Calu3 (cell line): ENCODE results near the gene DNAJB13. TPM values are rescaled to one million over a fixed set of nuclear protein-coding genes. Genes with fewer than 3 reads are reported as not detected.

Experiments
- BruUV-seq: library from RNA; stranded (reverse); fragments of 400-500 nt; replicated peaks from 2 replicates; lab custom pipeline; 2021; lab: Mats Ljungman, UMichigan
- CTCF ChIA-PET: fragments of 300-600 bp; sonication (Branson Sonifier 250); formaldehyde crosslinking; loops from one replicate; lab custom pipeline; 2022; ENCODE audit warnings: antibody characterized with exemption; lab: Charles Lee
- DNase-seq: peaks from one replicate; pipeline ENCODE4 v3.0.0; 2022
- H3K27ac Mint-ChIP-seq: one replicate; pipeline ENCODE4 v1.8.0; 2022; ENCODE audit warnings: mixed read lengths; ENCODE audit not compliant: unreplicated experiment
- H3K27me3 Mint-ChIP-seq: one replicate; pipeline ENCODE4 v1.8.0; 2022; ENCODE audit warnings: mixed read lengths; ENCODE audit not compliant: unreplicated experiment
- H3K36me3 Mint-ChIP-seq: one replicate; pipeline ENCODE4 v1.8.0; 2022; ENCODE audit warnings: mild to moderate bottlenecking, moderate library complexity, mixed read lengths; ENCODE audit not compliant: insufficient read depth, unreplicated experiment
- H3K4me1 Mint-ChIP-seq: one replicate; pipeline ENCODE4 v1.8.0; 2022; ENCODE audit warnings: mild to moderate bottlenecking, low read depth, mixed read lengths; ENCODE audit not compliant: unreplicated experiment
- H3K4me3 Mint-ChIP-seq: one replicate; pipeline ENCODE4 v1.8.0; 2022; ENCODE audit warnings: mild to moderate bottlenecking, low read depth, moderate library complexity, mixed read lengths; ENCODE audit not compliant: unreplicated experiment
- H3K9me3 Mint-ChIP-seq: one replicate; pipeline ENCODE4 v1.8.0; 2022; ENCODE audit warnings: low read depth, mixed read lengths; ENCODE audit not compliant: unreplicated experiment
- intact Hi-C: fragments of 100-400 bp; cut with micrococcal nuclease; formaldehyde crosslinking; loops from one replicate; pipeline ENCODE4 v1.10.0; 2022; ENCODE audit not compliant: unreplicated experiment
- total RNA-seq: library from RNA; stranded (reverse); gene quantifications from 2 replicates; pipeline ENCODE4 v1.2.3, GENCODE V29; 2022
- TF ChIP-seq, protein P1 (sequence below): fragments of 200-600 bp; IDR thresholded peaks from one replicate; pipeline ENCODE4 v1.8.0; 2022; ENCODE audit warnings: antibody characterized with exemption; ENCODE audit not compliant: unreplicated experiment

The DNAJB13 gene
- total RNA-seq, 1 experiment from 2014 or later = 0.50 TPM

DNA sequence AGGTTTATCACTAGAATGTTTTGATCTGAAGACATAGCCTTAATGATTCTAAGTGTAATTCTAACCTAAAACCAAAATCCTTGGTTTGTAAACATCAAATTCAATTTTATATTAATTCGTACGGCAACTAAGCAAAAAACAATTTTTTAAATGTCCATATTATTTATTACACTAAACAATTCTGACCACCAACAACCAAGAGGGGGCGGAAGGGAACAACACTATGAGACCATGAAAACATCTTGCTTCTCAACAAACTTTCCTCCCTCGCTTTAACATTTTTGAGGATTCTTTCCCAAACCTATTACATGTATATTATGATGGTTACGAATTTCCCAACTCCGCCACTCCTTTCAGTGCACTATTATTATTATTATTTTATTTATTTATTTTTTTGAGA, 38.3 kb downstream of the DNAJB13 start:
- Mint-ChIP-seq H3K4me1 (peaks cover under 1% of the 10 kb centered on the region), H3K27me3 (no peaks in the 10 kb centered on the region), H3K4me3 (no peak overlapping the region), H3K27ac (no peak overlapping the region), H3K36me3 (no peaks in the 10 kb centered on the region), H3K9me3 (no peaks in the 10 kb centered on the region)
- DNase-seq = no peak
- BruUV-seq = no TSS peak
- intact Hi-C loops = no loop called here
- TF ChIP-seq, protein P1, sequence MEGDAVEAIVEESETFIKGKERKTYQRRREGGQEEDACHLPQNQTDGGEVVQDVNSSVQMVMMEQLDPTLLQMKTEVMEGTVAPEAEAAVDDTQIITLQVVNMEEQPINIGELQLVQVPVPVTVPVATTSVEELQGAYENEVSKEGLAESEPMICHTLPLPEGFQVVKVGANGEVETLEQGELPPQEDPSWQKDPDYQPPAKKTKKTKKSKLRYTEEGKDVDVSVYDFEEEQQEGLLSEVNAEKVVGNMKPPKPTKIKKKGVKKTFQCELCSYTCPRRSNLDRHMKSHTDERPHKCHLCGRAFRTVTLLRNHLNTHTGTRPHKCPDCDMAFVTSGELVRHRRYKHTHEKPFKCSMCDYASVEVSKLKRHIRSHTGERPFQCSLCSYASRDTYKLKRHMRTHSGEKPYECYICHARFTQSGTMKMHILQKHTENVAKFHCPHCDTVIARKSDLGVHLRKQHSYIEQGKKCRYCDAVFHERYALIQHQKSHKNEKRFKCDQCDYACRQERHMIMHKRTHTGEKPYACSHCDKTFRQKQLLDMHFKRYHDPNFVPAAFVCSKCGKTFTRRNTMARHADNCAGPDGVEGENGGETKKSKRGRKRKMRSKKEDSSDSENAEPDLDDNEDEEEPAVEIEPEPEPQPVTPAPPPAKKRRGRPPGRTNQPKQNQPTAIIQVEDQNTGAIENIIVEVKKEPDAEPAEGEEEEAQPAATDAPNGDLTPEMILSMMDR = no peak
- CTCF ChIA-PET = no interaction called here

DNA sequence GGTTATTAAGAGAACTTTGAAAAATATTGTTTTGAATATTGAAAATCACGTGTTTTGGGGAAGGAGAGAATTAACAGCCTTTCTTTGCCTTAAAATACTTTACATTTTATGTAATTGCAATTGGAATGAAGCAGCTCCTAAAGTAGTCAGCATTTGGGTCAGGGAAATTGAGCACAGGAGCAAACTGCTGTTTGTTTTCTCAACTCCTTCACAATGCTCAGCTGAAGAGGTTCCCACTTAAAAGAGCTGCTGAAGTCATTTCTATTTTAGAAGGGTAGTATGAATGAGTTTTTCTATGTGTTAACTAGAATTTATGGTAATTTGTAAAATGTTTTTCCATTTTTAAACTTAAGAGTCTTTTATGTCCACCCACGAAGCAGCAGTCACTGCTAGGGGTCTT, 39.9 kb downstream of the DNAJB13 start:
- Mint-ChIP-seq H3K27ac (no peak overlapping the region), H3K4me3 (no peak overlapping the region), H3K27me3 (no peaks in the 10 kb centered on the region), H3K36me3 (no peaks in the 10 kb centered on the region), H3K4me1 (no peaks in the 10 kb centered on the region), H3K9me3 (no peaks in the 10 kb centered on the region)
- no TSS peak for BruUV-seq
- TF ChIP-seq, protein P1 = no peak
- CTCF ChIA-PET = no interaction called here
- intact Hi-C loops = no loop called here
- no peak for DNase-seq

DNA sequence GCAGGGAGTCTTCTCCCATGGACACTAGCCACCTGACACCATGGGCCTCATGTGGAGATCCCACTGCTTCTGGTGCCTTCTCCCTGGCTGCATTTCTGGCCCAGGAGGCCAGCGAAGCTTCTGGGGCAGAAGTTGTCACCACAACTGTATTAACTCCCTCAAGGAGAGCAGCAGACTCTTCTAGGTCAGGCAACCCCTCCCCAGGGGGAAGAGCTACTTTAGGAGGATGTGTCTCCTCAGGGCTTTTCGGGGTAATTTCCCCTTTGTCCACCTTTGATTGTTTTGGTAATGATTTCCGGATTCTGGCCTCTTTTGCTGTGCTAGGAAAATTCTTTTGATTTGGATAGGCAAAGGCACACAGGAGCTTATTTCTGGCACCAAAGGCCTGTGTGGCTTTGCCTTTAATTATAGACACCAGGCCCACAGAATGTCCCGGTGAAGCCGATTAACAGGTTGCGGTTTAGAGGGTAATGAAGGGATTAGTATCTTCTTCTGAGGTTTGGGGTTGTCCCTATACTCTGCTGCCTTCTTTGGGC, 40.7 kb downstream of the DNAJB13 start:
- Mint-ChIP-seq H3K4me1 (no peaks in the 10 kb centered on the region), H3K27ac (no peak overlapping the region), H3K9me3 (no peaks in the 10 kb centered on the region), H3K4me3 (no peak overlapping the region), H3K36me3 (no peaks in the 10 kb centered on the region), H3K27me3 (no peaks in the 10 kb centered on the region)
- CTCF ChIA-PET = no interaction called here
- BruUV-seq = no TSS peak
- no peak for DNase-seq
- intact Hi-C loops = no loop called here
- TF ChIP-seq, protein P1 = no peak

DNA sequence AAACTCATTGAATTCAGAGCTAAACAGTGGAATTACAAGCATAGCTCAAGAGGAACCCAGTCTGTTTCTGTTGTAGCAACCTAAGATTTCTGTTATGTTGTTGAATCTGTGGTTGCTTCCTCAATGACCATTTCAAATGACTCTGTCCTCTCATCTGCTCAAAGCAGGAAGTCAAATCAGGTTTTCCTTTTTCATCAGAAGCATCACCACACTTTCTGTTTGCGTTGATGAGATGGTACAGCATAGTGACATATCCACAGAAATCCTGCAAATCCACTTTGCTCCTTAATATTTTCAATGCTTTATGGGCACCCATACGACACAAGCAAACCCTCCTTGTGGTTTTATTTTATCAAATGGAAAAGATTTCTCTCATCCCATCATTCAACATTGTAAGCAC, 44.4 kb downstream of the DNAJB13 start:
- H3K9me3 Mint-ChIP-seq = no peaks in the 10 kb centered on the region
- H3K27ac Mint-ChIP-seq = no peak overlapping the region
- no peaks in the 10 kb centered on the region for H3K36me3 Mint-ChIP-seq
- DNase-seq = no peak
- CTCF ChIA-PET = no interaction called here
- no TSS peak for BruUV-seq
- no peak overlapping the region for H3K4me3 Mint-ChIP-seq
- intact Hi-C loops = no loop called here
- no peaks in the 10 kb centered on the region for H3K4me1 Mint-ChIP-seq
- no peaks in the 10 kb centered on the region for H3K27me3 Mint-ChIP-seq
- TF ChIP-seq, protein P1 = no peak
